Measurements from ENCODE around the gene ESPL1.
A peak's percentile ranks its signal among the peaks of the same experiment; 100 is the strongest.

Gene ESPL1

GRCh38 chr12:53231921-53232645 lies 36.0 kb upstream of the ESPL1 start, which contains the start of gene RARG:
Gene RARG, minus strand, starts transcription at chr12:53232209. Its CDS starts 4,664 bp downstream, at chr12:53227545.
- DNase-seq = peak in 1 of 2 donors; percentile 19

DNA sequence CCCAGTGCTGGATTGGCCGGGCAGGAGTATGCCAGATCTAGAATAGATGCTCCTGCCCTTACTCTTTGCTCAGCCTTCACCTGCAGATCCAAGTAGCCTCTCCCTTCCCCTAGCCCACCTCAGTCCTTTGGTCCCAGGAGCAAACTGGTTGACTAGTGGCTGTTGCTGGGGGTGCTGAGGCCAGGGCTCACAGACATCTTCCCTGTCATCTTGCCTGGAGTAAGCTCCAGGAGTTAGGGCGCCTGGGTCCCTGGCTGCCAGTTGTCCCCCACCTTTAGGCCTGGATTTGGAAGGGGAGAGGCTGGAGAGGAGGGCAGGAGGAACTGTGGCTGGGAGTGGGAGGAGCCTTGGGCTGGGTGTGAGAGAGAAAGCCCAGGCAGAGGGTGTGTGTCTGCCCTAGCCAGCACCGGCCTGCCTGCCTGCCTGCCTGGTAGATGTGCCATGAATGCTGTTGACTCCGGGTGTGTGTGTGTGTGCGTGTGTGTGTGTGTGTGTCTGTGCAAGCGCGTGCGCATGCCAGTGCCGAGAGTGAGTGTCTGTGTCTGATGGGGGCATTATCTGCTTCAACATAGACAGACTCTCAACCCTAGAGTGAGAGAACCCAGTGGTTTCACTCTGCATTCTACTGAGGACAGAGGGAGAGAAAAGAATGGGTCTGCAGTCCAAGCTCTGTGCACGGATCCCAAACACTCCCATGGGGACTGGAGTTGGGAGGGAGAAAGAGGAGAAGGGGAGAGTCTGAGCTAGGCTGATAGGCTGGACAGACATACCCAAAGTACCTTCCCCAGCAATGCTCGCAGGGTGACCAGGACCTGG lies 35.2 kb upstream of the ESPL1 start:
- peak; percentile 20 to 25 for DNase-seq

DNA sequence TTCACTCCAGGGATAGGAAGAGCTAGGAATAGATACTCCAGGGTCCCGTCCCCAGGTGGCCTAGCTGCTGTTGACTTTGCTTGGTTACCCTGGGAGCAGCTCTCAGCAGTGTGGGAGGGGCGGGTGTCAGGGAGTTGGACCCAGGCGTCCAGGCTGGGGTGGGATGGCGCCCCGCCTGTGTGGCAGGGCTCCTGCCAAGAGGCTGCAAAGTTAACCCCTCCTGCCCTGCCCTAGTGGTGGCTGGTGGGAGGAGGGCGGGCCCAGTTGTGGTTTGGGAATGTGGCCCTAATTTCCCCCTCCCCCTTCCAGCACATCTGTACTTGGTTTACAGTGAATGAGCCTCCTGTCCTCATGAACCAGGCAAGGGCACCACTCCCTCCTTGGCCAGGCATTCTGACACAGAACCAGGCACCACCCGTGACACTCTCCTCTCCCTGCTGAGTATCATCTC lies 34.4 kb upstream of the ESPL1 start:
- no peak for DNase-seq

DNA sequence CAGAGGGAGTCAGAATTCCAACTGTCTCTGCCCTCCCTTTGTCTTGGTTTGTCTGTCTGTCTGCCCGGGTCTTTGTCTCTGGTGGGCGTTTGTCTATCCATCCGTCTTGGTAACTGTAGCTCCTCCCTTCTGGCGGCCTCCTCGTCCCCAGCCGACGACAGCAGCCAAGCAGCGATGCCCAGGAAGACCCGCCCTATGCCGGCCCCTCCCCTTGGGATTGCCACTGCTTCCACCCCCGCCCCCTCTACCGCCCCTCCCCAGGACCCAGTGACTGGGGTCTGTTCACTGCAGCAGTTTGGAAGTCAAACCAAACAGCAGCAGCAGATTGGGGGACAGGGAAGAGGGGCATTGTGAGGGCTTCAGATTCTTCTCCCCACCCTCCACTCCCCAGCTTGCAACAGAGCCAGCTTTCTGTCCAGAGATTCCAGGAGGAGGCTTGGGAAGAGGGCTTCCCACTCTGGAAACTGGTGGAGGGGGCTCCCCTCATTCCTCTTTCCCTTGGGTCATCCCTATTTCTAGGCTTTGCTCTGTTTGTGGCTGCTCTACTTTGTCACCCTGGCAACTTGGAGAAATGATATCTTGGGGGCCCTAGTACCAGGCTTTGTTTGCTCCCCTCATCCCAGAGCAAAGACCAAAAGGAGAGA lies 33.7 kb upstream of the ESPL1 start:
- no peak for DNase-seq

DNA sequence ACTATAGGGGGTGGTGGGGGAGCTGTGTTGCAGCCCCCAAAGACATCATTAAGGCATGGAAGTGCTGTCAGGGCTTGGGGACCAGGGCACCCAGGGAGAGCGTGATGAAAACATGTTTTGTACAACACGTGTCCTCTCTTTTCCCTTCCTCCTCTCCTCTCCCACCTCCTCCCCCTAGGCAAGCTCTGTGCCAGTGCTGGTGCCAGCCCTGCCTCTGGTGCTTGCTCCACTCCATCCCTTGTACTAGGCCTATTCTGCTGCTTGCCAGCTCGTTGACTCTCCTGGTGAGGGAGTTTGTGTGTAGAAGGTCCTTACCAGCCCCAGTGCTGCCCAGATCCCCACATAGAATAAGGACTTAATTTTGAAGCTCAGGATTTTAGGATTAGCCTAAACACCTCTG lies 32.9 kb upstream of the ESPL1 start:
- DNase-seq = no peak

DNA sequence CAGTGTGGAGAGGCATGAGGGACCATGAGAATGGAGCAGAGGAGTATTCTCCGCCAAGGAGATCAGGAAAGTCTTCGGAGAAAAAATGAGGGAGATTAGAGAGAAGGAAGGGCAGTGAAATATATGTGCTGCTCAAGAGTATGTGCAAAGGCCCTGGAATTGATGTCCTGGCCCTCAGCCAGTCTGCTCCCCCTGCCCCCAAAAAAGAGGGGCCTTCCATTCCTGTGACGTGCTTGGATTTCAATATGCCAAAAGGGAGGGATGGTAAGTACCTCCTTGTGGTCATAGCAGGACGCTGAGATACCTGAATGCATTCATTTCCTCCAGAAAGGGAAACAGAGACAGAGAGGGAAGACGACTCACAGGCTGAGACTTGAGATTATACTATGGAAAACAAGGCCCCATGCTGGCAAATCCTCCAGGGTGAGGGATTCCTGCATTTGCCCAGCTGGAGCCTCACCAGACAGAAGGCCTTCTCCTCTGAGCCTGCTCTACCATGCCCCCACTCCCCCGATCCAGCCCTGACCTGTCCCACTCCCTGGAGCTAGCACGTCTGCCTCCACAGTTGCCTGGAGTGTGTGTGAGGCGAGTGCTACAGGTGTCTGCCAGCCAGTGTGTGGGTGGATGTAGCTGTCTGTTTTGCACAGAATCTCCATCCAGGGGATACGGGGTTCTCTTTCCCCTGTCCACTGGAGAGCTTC lies 32.2 kb upstream of the ESPL1 start:
- DNase-seq = no peak

DNA sequence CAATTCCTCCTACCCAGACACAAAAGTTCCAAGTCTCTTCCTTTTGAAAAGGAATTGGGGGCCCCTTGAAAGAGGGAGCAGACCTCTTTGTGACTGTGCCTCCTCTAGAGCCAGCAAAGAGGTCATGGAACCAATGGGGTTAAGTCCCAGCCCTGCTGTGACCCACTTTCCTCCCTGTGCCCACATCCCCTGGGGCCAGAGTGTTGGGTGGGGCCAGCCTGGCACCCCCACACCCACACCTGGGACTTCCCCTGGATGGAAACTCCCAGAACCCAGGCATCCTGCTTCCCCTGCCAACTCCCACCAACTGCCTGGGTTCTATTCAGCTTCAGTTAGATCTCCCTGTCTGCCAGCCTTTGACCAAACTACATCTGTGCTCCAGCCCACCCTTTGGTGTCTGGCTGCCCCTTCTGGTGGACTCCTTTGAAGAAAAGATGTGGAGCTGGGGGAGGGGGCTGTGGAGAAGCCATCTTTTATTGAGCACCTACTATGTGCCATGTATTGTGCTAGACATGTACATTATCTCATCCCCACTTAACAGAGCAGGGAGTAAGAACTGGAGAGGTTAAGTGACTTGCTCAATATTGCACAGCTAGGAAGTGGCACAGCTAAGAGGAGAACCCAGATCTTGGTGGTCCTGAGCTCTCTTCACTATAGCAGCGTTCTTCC lies 31.5 kb upstream of the ESPL1 start:
- no peak for DNase-seq

GRCh38 chr12:53239643-53240258 lies 28.3 kb upstream of the ESPL1 start:
- DNase-seq = no peak

DNA sequence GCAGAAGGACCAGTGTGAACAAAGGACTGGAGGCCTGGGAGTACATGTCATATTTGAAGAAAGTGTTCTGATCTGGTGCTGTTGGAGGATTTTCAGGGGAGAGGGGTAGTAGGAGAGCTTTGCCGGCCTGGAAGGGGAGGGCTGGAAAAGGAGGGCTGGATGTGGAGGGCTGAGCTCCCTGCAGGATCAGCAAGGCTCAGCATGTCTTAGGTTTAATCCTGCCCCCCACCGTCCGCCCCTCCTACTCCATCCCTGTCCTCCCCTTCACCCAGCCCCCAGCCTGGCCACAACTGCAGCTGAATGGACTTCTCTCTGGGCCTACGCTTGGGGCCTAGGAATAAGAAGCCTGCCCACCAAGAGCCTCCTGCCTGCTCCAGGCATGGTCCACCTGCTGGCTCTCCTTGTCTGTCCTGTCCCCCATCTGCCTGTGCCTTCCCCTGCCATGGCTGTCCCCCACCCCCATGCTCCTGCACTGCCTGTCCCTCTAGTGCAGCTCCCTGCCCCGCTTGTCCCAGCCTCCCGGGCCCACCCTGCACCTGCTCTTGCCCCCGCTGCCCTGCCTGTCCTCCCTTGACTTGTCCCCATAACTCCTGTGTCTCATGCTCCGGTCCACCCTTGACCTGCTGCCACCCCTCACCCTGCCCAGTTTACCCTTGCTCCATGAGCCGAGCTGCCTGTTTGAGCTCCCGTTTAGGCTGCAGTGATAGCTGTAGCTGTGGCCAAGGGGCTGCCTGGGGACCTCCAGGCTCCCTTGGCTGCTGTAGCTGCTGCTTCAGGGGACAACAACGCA lies 26.3 kb upstream of the ESPL1 start:
- no peak for DNase-seq

DNA sequence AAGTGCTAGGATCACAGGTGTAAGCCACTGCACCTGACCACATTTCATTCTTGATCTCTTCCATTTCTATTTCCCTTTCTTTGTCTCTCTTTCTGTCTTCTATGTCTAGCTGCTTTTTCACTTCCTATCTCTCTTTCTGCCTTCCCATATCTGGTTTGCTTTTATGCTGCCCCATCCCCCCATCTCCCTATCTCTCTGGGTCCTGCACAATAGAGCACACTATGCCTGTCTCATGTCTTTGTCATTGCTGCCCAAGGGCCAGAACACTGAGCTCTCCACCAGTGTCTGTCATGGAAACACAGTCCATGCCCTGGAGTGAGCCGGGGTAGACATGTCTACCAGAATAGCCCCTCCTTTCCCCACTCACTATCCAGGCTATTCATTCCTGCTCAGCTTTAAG lies 23.8 kb upstream of the ESPL1 start:
- DNase-seq = no peak

GRCh38 chr12:53245286-53245685 lies 22.8 kb upstream of the ESPL1 start:
- no peak for DNase-seq

DNA sequence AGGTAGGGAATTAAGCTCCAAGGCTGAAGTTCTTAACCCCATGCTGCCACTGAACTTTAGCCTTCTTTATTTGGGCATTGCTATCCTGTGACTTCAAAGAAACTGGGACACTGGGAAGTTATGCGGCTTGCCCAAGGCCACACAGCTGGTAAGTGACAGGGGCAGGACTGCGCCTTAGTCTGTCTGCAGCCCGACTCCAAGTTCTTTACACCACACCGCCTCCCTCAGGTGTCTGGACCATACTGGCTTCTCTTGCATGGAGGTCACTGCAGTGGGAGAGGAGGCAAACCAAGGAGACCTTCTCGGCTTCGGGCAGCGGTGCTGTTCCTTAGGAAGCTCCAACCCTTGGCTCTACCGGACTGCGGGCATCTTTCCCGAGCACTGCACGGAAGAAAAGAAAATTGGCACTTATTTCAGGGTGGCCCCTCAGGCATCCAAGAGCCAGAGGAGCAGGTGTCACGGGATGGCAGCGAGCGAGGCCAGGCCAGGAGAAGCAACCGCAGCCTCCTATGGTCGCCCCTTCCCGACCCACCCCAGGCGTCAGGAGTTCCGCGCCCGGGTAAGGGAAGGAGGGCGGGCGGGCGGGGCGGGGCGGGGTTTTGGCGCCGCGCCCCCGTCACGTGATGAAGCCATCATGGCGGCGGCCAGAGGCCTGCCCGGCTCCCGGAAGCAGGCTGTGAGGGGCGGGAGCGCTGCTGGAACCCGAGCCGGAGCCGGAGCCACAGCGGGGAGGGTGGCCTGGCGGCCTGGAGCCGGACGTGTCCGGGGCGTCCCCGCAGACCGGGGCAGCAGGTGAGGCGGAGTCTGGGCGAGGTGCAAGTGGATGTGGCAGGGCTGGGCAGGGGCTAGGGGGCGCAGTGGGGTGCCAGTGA lies 16.4 kb upstream of the ESPL1 start:
- peak; percentile 19 to 64 for DNase-seq

DNA sequence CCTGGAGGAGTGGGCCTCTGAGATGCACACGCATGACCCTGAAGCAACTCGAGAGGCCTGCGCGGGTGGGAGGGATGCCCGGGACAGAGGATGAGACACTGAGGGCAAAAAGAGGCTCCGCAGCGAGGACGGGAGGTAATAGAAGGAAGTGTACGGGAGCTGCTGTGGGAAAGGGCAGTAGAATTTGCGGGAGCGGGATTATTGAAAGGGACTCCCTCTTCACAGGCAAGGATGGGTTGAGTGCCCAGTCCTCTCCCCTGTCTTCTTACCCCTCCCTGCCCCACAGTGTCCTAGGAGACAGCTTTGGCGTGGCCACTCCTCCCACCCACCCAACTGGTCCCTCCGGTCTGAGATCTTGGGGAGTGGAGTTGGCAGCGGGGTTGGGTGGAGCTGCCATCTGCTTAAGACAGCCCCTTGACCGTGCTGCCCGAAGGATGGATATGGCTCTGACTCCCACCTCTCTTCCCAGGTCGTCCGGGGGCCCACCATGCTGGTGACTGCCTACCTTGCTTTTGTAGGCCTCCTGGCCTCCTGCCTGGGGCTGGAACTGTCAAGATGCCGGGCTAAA lies 15.7 kb upstream of the ESPL1 start:
- DNase-seq = no peak

- DNase-seq = no peak
Measured at GRCh38 chr12:53253298-53253697, 14.8 kb upstream of the ESPL1 start.

DNA sequence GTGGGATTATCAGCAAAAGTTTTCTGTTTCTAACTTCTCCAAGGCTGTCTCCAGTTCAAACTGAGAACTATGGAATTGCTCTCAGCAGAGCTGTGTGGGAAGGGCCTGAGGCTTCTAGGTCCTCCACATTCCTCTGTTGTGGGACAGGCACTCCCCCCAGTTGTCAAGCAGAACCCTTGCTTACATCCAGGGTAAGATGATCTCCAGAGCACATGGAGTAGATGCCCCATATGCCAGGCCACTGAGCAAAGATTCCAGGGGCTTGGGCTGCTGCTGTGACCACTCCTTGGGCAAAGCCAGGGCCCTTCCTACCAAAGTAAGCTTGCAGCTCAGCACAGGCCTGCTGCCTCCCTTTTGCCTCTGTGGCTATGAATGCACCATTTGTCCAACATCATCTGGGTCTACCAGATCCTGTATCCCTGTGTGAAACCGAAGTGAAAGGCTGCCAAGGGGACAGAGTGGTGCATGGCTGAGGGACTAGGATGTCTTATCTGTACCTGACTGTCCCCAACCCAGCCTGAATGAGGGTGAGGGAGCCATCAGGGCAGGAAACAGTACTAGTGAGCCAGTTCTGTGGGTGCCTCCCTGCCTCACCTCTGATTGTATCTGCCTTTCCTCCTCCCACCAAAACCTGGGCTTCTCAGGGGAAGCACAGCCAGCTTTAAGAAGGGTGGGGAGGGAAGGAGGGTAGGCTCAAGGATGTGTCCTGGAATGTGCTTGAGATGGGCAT lies 13.1 kb upstream of the ESPL1 start:
- DNase-seq = no peak

- peak in 1 of 2 donors; percentile 83 for DNase-seq
Measured at GRCh38 chr12:53255996-53256395, 12.1 kb upstream of the ESPL1 start.

GRCh38 chr12:53258541-53259539 lies 9.3 kb upstream of the ESPL1 start:
- DNase-seq = no peak

- DNase-seq = no peak
Measured at GRCh38 chr12:53259891-53260290, 8.2 kb upstream of the ESPL1 start.

All from bone marrow (tissue), 2 donors.